Suprapubic skin (tissue), 4 donors: ENCODE results near the gene BTBD1.

ENCODE experiments used
- EP300 ChIP-seq: sonication (generic); formaldehyde crosslinking; IDR thresholded peaks from one replicate; pipeline ENCODE4 v1.6.1; 2017; ENCODE audit warnings: antibody characterized with exemption
- POLR2A ChIP-seq, 2 donors: fragments of 450-650 bp; IDR thresholded peaks; one replicate each; pipeline ENCODE4 v1.6.1; 2017; ENCODE audit warnings: antibody characterized with exemption in 2 of 2, mild to moderate bottlenecking in 2 of 2, moderate library complexity in 2 of 2
- POLR2AphosphoS5 ChIP-seq, 3 donors: sonication (generic); formaldehyde crosslinking; IDR thresholded peaks; one replicate each; pipeline ENCODE4 v1.6.1; 2017; ENCODE audit warnings: antibody characterized with exemption in 3 of 3
- TF ChIP-seq, protein P1 (sequence below), 2 donors: fragments of 200-600 bp in 1 of 2; fragments of 450-650 bp in 1 of 2; sonication (generic) in 1 of 2; IDR thresholded peaks; one replicate each; pipeline ENCODE4 v1.5.1; 2016 to 2019; ENCODE audit warnings: antibody characterized with exemption in 2 of 2, mild to moderate bottlenecking in 1 of 2, moderate library complexity in 1 of 2

GRCh38 chr15:83015361-83015760, 51.7 kb downstream of the BTBD1 start:
- no peak for TF ChIP-seq POLR2AphosphoS5 (IDR thresholded peaks at IDR 0.05)
- TF ChIP-seq, protein P1, sequence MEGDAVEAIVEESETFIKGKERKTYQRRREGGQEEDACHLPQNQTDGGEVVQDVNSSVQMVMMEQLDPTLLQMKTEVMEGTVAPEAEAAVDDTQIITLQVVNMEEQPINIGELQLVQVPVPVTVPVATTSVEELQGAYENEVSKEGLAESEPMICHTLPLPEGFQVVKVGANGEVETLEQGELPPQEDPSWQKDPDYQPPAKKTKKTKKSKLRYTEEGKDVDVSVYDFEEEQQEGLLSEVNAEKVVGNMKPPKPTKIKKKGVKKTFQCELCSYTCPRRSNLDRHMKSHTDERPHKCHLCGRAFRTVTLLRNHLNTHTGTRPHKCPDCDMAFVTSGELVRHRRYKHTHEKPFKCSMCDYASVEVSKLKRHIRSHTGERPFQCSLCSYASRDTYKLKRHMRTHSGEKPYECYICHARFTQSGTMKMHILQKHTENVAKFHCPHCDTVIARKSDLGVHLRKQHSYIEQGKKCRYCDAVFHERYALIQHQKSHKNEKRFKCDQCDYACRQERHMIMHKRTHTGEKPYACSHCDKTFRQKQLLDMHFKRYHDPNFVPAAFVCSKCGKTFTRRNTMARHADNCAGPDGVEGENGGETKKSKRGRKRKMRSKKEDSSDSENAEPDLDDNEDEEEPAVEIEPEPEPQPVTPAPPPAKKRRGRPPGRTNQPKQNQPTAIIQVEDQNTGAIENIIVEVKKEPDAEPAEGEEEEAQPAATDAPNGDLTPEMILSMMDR (IDR thresholded peaks at IDR 0.05): no peak
- no peak for TF ChIP-seq EP300
- no peak for TF ChIP-seq POLR2A (IDR thresholded peaks at IDR 0.05)
